Muscle layer of duodenum (tissue), 2 donors: ENCODE data around the gene FAM174B.

Source experiments
- H3K27ac ChIP-seq: one replicate; pipeline ENCODE4 v1.7.0; 2013; ENCODE audit warnings: mild to moderate bottlenecking, low read length
- H3K27me3 ChIP-seq: one replicate; pipeline ENCODE4 v1.7.0; 2013; ENCODE audit warnings: low read depth, mild to moderate bottlenecking, control low read depth, low read length
- H3K36me3 ChIP-seq, 2 donors: one replicate each; pipeline ENCODE4 v1.7.0; 2013; ENCODE audit warnings: low read length in 2 of 2, control low read depth in 1 of 2, mild to moderate bottlenecking in 1 of 2; ENCODE audit not compliant: insufficient read depth in 2 of 2, control insufficient read depth in 1 of 2
- H3K4me1 ChIP-seq, 2 donors: one replicate each; pipeline ENCODE4 v1.7.0; 2013; ENCODE audit warnings: low read length in 2 of 2, mild to moderate bottlenecking in 2 of 2, control low read depth in 1 of 2, moderate library complexity in 1 of 2; ENCODE audit not compliant: insufficient read depth in 2 of 2, control insufficient read depth in 1 of 2
- H3K4me3 ChIP-seq, 2 donors: one replicate each; pipeline ENCODE4 v1.7.0; 2013; ENCODE audit warnings: low read length in 2 of 2, low read depth in 1 of 2, mild to moderate bottlenecking in 1 of 2
- H3K9me3 ChIP-seq, 2 donors: one replicate each; pipeline ENCODE4 v1.7.0; 2013; ENCODE audit warnings: low read length in 2 of 2, control low read depth in 1 of 2, mild to moderate bottlenecking in 1 of 2; ENCODE audit not compliant: control insufficient read depth in 1 of 2
- donor health status: healthy.

The FAM174B gene

DNA sequence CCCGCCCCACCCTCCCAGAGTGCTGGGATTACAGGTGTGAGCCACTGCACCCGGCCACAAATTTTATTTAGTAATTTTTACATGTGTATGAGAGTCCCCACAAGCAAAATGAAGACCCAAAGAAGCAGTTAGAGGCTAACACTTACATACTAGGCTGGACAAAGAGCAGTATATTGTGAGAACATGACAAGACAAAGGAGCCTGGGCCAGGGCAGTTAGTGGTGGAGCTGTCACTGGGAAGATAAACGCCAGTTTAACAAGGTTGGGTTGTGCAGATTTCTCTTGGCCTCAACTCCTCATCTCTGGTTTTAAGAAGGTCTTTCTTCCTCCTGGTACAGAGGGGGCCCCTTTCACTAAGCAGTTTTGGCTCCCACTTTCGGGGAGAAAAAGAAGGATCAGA lies 19.9 kb upstream of the FAM174B start:
- no peak overlapping the region for H3K4me3 ChIP-seq
- no peaks in the 10 kb centered on the region for H3K27me3 ChIP-seq
- no peaks in the 10 kb centered on the region for H3K9me3 ChIP-seq
- H3K27ac ChIP-seq = no peak overlapping the region
- no peaks in the 10 kb centered on the region for H3K36me3 ChIP-seq
- H3K4me1 ChIP-seq = no peaks in the 10 kb centered on the region

DNA sequence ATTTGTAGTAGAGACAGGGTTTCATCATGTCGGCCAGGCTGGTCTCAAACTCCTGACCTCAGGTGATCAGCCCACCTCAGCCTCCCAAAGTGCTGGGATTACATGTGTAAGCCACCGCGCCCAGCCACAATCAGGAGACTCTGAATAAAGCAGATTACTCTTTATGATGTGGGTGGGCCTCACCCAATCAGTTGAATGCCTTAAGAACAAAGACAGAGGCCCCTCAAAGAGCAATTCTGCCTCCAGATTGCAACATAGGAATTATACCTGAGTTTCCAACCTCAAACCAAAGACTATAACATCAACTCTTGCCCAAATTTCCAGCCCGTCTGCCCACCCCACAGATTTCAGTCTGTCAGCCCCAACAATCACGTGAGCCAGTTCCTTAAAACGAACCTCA lies 18.8 kb upstream of the FAM174B start:
- Histone ChIP-seq H3K36me3 (no peaks in the 10 kb centered on the region), H3K4me1 (no peaks in the 10 kb centered on the region), H3K27ac (no peak overlapping the region), H3K9me3 (no peaks in the 10 kb centered on the region), H3K27me3 (no peaks in the 10 kb centered on the region), H3K4me3 (no peak overlapping the region)

DNA sequence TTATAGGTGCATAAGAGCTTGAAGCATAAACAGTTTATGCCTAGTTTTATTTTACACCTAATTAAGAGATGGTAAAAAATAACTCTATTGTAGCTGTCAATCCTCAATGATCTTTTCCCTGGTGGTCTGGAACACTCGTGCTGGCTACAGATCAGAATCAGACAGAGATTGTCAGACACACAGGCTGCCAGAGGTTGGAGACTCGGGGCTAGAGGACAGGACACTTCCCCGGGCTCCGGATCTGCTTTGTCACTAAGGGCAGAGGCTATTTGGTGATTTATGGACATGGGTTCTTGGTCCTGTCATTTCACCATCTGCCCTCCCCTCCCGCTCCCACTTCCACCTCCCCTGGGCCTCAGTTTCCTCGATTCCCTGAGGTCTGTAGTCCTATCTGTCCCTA lies 16.5 kb upstream of the FAM174B start:
- H3K27me3 ChIP-seq = no peaks in the 10 kb centered on the region
- H3K4me3 ChIP-seq = no peak overlapping the region
- H3K9me3 ChIP-seq = no peaks in the 10 kb centered on the region

DNA sequence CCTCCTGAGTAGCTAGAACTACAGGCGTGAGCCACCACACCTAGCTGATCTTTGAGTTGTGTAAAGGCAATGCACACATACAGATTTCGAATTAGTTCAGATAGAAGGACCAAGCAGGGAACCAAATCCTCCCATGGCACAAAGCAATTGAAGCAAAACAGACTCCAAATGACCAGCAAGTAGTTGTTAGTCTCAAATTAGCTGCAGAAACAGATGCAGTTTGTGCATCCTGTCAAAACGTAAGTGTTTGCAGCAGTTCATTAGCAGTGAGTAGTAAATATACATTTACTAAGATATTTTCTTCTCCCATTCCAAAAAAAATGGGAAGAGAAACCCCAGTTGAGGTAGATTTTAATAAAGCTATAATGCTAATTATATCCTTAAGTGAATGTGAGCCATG lies 15.8 kb upstream of the FAM174B start:
- H3K27ac ChIP-seq = no peak overlapping the region
- H3K4me3 ChIP-seq = no peak overlapping the region
- no peaks in the 10 kb centered on the region for H3K36me3 ChIP-seq
- H3K4me1 ChIP-seq = peaks cover 2 to 12% of the 10 kb centered on the region in 2 donors
- H3K9me3 ChIP-seq = no peaks in the 10 kb centered on the region
- no peaks in the 10 kb centered on the region for H3K27me3 ChIP-seq

More for the DNA sequence above, 16.5 kb upstream of the FAM174B start:
- H3K4me1 ChIP-seq = peaks cover 0 to 5% of the 10 kb centered on the region in 2 donors
- no peaks in the 10 kb centered on the region for H3K36me3 ChIP-seq
- no peak overlapping the region for H3K27ac ChIP-seq

DNA sequence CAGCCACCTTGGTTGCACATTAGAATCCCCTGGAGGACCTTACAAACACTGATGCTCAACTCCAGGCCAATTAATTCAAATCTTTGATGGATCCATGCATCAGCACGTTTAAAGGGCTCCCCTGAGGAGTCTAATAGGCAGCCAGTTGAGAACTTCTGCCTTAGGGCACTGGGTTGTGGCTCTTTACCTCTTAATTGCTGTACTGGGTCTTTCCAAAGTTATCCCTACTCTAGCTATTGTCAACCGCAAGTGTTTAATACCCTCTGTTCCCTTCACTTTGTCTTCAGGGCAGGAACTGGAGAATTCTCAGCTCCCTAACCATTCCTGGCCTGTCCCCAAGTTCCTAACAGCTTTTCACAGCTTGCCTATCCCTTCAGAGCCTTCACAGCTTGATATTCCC lies 15.0 kb upstream of the FAM174B start:
- Histone ChIP-seq H3K36me3 (no peaks in the 10 kb centered on the region), H3K9me3 (no peaks in the 10 kb centered on the region), H3K27ac (no peak overlapping the region), H3K4me3 (no peak overlapping the region), H3K4me1 (peaks cover 6 to 19% of the 10 kb centered on the region in 2 donors), H3K27me3 (no peaks in the 10 kb centered on the region)

DNA sequence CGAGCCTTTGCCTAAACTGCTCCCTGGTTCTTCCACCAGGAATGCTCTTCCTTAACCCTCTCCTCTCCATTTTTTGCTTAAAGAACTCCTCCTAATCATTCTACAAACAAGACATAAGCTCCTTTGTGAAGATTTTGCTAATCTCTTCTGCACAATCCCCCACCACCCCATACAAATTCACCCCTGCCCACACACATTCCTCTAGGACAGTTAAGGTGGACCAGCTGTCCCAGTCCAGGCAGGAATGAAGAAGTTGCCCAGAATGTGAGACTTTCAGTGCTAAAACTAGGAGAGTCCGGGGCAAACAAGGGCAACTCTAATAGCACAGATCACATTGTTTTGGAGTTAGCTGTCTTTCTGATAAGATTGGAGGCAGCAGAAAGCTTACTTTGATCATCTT lies 13.9 kb upstream of the FAM174B start:
- Histone ChIP-seq H3K27ac (no peak overlapping the region), H3K27me3 (no peaks in the 10 kb centered on the region), H3K9me3 (no peaks in the 10 kb centered on the region), H3K4me3 (no peak overlapping the region), H3K4me1 (peaks cover 6 to 29% of the 10 kb centered on the region in 2 donors), H3K36me3 (no peaks in the 10 kb centered on the region)

DNA sequence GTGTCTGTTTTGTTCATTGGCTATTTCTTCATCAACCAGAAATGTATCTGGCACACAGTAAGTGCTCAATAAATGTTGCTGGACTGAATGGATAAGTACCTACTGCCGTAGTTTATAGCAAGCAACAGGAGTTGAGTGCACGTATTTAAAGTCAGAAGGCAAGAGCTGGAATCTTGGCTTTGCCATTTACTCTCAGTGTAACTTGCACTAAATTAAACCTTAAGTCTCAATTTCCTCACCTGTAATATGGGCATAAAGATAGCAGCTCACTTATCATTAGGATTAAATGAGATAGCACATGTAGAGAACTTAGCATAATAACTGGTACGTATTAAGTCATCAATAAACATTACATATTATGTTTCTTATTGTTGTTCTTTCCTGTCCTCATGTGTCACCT lies 13.0 kb upstream of the FAM174B start:
- Histone ChIP-seq H3K9me3 (no peaks in the 10 kb centered on the region), H3K27ac (no peak overlapping the region), H3K4me1 (peaks cover 6 to 30% of the 10 kb centered on the region in 2 donors)

DNA sequence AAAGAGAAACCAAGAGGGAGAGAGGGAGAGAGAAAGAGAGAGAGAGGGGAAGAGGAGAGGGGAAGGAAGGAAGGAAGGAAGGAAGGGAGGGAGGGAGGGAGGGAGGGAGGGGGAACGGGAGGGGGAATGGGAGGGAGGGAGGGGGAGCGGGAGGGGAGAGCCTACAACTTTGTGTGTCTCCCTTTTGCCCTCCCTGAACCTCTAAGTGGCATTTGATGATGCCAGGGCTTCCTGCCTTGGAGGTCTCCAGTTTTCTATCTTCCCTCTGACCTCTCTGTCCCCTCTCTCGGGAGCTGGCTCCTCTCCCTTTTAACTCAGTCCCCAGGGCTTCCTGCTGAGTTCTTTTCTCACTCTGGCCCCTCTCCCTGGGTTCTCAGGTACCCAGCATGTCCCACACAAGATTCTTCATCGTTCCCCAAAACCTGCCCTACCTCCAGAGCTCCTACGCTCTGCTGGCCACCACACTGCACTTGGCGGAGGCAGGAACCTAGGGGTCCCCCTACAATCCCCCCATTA lies 12.5 kb upstream of the FAM174B start:
- Histone ChIP-seq H3K27ac (no peak overlapping the region), H3K9me3 (no peaks in the 10 kb centered on the region), H3K36me3 (no peaks in the 10 kb centered on the region), H3K27me3 (no peaks in the 10 kb centered on the region), H3K4me1 (peaks cover 6 to 30% of the 10 kb centered on the region in 2 donors), H3K4me3 (no peak overlapping the region)

More for the DNA sequence above, 13.0 kb upstream of the FAM174B start:
- H3K36me3 ChIP-seq = no peaks in the 10 kb centered on the region
- H3K27me3 ChIP-seq = no peaks in the 10 kb centered on the region
- no peak overlapping the region for H3K4me3 ChIP-seq

DNA sequence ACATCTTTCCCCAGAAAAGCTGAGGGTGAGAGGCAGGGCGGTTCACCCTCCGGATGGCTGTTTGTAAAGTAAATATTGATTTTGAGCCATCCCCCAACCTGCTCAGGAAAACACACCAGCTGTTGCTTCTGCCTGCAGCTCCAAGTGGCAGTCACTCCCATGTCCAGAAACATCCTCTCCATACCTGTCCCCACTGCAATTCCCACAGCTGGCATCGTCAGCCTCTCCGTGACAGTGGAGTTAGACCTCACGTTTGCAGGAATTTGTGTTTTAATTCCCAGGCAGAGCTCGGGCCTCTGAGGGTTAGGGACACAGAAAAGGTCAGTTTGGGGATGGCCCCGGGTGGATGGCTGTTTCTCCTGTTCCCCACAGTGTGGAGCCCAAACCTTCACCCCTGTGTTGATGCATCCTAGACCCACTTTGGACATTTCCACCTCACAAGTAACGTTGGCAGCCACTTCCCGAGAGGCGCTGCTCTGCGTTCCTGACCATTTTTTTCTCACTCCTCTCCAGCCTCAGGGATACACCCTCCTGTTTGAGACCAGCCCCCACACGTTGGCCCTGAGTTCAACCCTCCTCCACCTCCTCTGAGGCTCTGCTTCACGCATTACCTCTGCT lies 11.8 kb upstream of the FAM174B start:
- Histone ChIP-seq H3K27me3 (no peaks in the 10 kb centered on the region), H3K36me3 (no peaks in the 10 kb centered on the region), H3K4me1 (peaks cover 6 to 30% of the 10 kb centered on the region in 2 donors), H3K4me3 (no peak overlapping the region), H3K9me3 (no peaks in the 10 kb centered on the region), H3K27ac (no peak overlapping the region)

DNA sequence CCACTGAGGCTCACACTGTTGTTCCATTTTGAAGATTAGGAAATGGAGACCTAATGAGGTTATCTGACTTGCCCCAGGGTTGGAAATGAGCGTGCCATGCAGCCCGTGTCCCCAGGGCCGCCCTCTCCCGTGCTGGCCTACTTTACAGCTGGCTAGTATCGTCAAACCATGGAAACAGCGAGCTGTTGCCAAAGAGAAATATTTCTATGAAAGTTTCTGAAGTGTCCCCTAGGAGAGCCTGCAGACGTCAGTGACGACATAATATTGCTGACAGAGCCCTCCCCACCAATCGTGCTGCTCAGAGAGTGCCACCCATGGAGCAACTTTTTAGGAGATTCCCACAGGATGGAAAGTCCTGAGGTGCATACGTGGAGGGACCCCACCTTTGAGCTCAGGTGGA lies 11.2 kb upstream of the FAM174B start:
- Histone ChIP-seq H3K9me3 (no peaks in the 10 kb centered on the region), H3K27me3 (no peaks in the 10 kb centered on the region), H3K4me1 (peaks cover 6 to 30% of the 10 kb centered on the region in 2 donors), H3K27ac (peak overlapping the region; percentile 6), H3K4me3 (no peak overlapping the region), H3K36me3 (no peaks in the 10 kb centered on the region)

DNA sequence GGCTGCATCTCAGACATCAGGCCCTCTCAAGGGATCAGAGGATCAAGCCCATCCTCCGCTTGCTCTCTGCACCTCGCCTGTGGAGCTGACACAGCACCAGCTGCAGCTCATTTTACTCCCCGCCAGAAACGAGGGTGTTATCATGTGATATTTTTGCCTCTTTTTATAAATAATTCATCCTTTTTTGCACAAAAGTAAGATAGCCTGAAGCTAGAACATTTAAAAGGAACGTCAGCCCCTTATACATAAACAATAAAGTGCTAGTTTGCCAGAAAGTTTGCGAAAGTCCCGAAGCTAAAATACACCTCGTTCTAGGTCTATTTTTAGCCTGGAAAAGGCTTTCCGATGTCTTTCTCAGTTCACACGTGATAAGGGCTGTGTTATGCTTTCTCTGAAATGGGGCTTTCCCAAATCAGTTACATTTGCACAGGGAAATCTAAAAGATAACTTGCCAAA lies 9.6 kb upstream of the FAM174B start:
- Histone ChIP-seq H3K4me3 (no peak overlapping the region), H3K27ac (no peak overlapping the region), H3K4me1 (peaks cover 6 to 30% of the 10 kb centered on the region in 2 donors), H3K9me3 (no peaks in the 10 kb centered on the region), H3K36me3 (no peaks in the 10 kb centered on the region), H3K27me3 (no peaks in the 10 kb centered on the region)
